SK-MEL-5 (cell line): ENCODE measurements around the gene UCK1. TPM values are rescaled to one million over a fixed set of nuclear protein-coding genes. Genes with fewer than 3 reads are reported as not detected.
A peak's percentile ranks its signal among the peaks of the same experiment; 100 is the strongest.

Experiments
- DNase-seq: peaks from one replicate; pipeline ENCODE4 v3.0.0-alpha.2; 2016; ENCODE audit warnings: low read depth, low spot score
- in situ Hi-C: cut with HindIII; loops from 2 replicates; pipeline ENCODE4 v1.10.0; 2016; ENCODE audit warnings: low sequenced_read_pairs, high pct_unique_total_duplicates, low pct_unique_long_range_greater_than_20kb
- polyA plus RNA-seq, 2 experiments: library from polyadenylated mRNA; depleted of rRNA; stranded (reverse); fragments of >200 nt; gene quantifications; 2 replicates each; pipeline ENCODE4 v1.2.3, GENCODE V29; 2015
- total RNA-seq: library from RNA; depleted of rRNA; stranded (reverse); fragments of >200 nt; shearing (Covaris generic); gene quantifications from 2 replicates; pipeline ENCODE4 v1.2.3, GENCODE V29; 2014; rRNA removed

UCK1 gene
- 42.9 and 46.8 TPM in 2 replicates for total RNA-seq
- polyA plus RNA-seq (2015; cell fraction: cytosol; rRNA removed) = 50.5 and 58.4 TPM in 2 replicates
- 67.2 and 80.6 TPM in 2 replicates for polyA plus RNA-seq (2015; cell fraction: nucleus; rRNA removed)

- in situ Hi-C loops = no loop called here
- DNase-seq = peak; percentile 81
Observed at GRCh38 chr9:131530920-131531832, at the start of gene UCK1. UCK1 (minus strand) TSS chr9:131531263; CDS start chr9:131531174, 89 bp downstream.

- in situ Hi-C loops = no loop called here
- no peak for DNase-seq
Observed at GRCh38 chr9:131580358-131580757, 49.3 kb upstream of the UCK1 start.

- in situ Hi-C loops = no loop called here
- no peak for DNase-seq
Observed at GRCh38 chr9:131579789-131580211, 48.7 kb upstream of the UCK1 start.

GRCh38 chr9:131578731-131579504, 47.9 kb upstream of the UCK1 start:
- no peak for DNase-seq
- in situ Hi-C loops = no loop called here

DNA sequence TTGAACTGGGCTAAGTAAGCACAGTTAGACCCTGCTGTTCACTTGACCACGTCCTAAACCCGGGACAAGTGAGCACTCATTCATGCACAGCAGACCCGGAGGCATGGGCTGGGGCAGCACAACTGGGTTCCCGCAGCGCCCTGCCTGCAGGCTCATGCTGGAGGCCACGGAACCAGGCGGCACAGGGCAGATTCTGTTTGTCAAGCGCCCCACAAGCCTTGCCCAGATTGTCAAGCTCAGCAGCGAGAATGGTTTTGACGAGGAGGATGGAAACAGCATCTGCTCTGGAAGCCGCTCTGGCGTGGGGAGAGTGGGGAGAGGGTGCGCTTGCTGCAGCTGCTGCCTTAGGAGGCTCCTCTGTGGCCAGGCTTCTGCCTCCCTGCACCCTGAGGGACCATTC, 47.0 kb upstream of the UCK1 start:
- in situ Hi-C loops = no loop called here
- no peak for DNase-seq

- in situ Hi-C loops = no loop called here
- DNase-seq = no peak
Observed at GRCh38 chr9:131577005-131578000, 46.2 kb upstream of the UCK1 start.

- DNase-seq = no peak
- in situ Hi-C loops = no loop called here
Observed at GRCh38 chr9:131575946-131576853, 45.1 kb upstream of the UCK1 start.

- DNase-seq = no peak
- in situ Hi-C loops = no loop called here
Observed at GRCh38 chr9:131574730-131575640, 43.9 kb upstream of the UCK1 start.

- DNase-seq = no peak
Observed at GRCh38 chr9:131567910-131568309, 36.8 kb upstream of the UCK1 start.

GRCh38 chr9:131566158-131566557, 35.1 kb upstream of the UCK1 start:
- in situ Hi-C loops = no loop called here
- DNase-seq = no peak

More at GRCh38 chr9:131567910-131568309, 36.8 kb upstream of the UCK1 start:
- in situ Hi-C loops = no loop called here

DNA sequence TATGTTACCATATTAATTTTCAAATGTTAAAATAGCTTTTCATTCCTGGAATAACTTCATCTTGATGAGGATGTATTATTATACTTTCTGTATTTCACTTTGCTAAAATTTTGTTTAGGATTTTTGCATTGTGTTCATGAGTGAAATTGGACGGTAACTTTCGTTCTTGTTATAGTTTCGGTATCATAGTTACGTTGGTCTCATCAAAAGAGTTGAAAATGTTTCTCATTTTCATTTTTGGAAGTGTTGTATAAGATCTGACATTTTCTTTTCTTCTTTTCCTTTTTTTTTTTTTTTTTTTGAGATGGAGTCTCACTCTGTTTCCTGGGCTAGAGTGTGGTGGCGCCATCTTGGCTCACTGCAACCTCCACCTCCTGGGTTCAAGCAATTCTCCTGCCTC, 34.3 kb upstream of the UCK1 start:
- DNase-seq = no peak
- in situ Hi-C loops = no loop called here

GRCh38 chr9:131562032-131562959, 31.2 kb upstream of the UCK1 start:
- DNase-seq = no peak
- in situ Hi-C loops = no loop called here

- peak; percentile 9 for DNase-seq
- in situ Hi-C loops = no loop called here
Observed at GRCh38 chr9:131559421-131560000, 28.4 kb upstream of the UCK1 start.

DNA sequence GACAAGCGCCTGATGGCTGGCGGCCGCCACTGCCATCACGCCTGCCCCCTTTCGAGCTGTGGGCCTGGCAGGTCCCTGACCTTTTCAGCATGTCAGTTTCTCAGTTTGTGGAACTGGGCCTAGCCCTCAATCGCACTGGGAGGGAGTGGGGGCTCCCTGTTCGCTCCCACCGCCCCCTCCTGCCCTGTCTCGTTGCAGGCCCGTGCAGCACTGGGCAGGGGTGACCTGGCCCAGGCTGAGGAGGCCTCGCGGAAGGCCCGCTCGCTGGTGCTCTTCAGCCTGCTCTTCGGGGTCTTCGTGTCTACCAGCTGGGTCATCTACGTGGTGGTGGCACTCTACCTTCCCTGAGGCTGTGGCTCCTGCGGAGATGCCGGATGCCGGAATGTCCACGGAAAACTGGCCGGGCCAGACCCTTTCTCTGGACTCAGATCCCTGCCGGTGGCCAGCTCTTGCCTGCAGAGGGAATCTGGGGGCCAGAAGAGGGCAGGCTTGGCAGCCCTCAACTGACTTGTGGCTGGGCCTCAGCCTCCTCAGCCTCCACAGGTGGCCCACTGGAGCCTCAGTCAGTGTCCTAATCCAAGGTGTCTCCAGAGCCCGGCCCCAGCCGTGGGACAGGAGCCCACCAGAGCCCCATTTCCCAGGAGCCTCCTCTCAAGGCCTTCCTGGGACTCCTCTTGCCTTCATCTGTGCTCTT, 26.9 kb upstream of the UCK1 start:
- in situ Hi-C loops = no loop called here
- no peak for DNase-seq
